IPS DF 6.9 (cell line): ENCODE results near the gene TERT.

Experiments used
- DNase-seq: peaks from one replicate; pipeline ENCODE4 v3.0.0-alpha.2; 2013; ENCODE audit warnings: low read depth, low spot score
- H3K27ac ChIP-seq: one replicate; pipeline ENCODE4 v1.5.1; 2013; ENCODE audit warnings: low read length, control low read depth
- H3K27me3 ChIP-seq: 2 replicates; pipeline ENCODE4 v1.6.1; 2013; ENCODE audit warnings: mild to moderate bottlenecking, low read length; ENCODE audit not compliant: control insufficient read depth, insufficient read depth
- H3K36me3 ChIP-seq: 2 replicates; pipeline ENCODE4 v1.6.1; 2013; ENCODE audit warnings: low read length; ENCODE audit not compliant: control insufficient read depth, insufficient read depth
- H3K4me1 ChIP-seq: 2 replicates; pipeline ENCODE4 v1.6.1; 2013; ENCODE audit warnings: low read length; ENCODE audit not compliant: control insufficient read depth, insufficient read depth
- H3K4me3 ChIP-seq: 2 replicates; pipeline ENCODE4 v1.5.1; 2013; ENCODE audit warnings: mild to moderate bottlenecking, low read length
- H3K9me3 ChIP-seq: 2 replicates; pipeline ENCODE4 v1.6.1; 2013; ENCODE audit warnings: low read length, inconsistent platforms; ENCODE audit not compliant: control insufficient read depth, insufficient read depth
- WGBS: extraction: QIAGEN DNeasy Blood & Tissue Kit; methylation state at CpG from one replicate; pipeline ENCODE4 v1.1.7; 2013; ENCODE audit warnings: mixed read lengths, missing lambda C conversion rate; ENCODE audit not compliant: insufficient read length, insufficient coverage; 5-methylcytosine and 5-hydroxymethylcytosine counted together

Gene TERT

GRCh38 chr5:1316588-1317340 lies 21.9 kb upstream of the TERT start:
- no peak overlapping the region for H3K27ac ChIP-seq
- H3K4me1 ChIP-seq: peaks cover 7% of the 10 kb centered on the region; the same call in 1 of the 2 replicates
- no peaks in the 10 kb centered on the region for H3K9me3 ChIP-seq
- H3K36me3 ChIP-seq: peaks cover 28% of the 10 kb centered on the region
- H3K4me3 ChIP-seq: no peak overlapping the region
- H3K27me3 ChIP-seq: no peaks in the 10 kb centered on the region
- no CpG with 5 or more reads among the region's 17 CpGs for WGBS
- no peak for DNase-seq

- H3K36me3 ChIP-seq: peaks cover 26% of the 10 kb centered on the region
- H3K4me1 ChIP-seq: peaks cover 7% of the 10 kb centered on the region; the same call in 1 of the 2 replicates
- WGBS: no CpG with 5 or more reads among the region's 33 CpGs
- DNase-seq: peak; percentile 48
- H3K4me3 ChIP-seq: no peak overlapping the region
- no peaks in the 10 kb centered on the region for H3K9me3 ChIP-seq
- no peak overlapping the region for H3K27ac ChIP-seq
- no peaks in the 10 kb centered on the region for H3K27me3 ChIP-seq
Measured at GRCh38 chr5:1315709-1316587, 21.1 kb upstream of the TERT start.

- H3K9me3 ChIP-seq: no peaks in the 10 kb centered on the region
- H3K36me3 ChIP-seq: peaks cover 20% of the 10 kb centered on the region
- no CpG with 5 or more reads among the region's 13 CpGs for WGBS
- no peaks in the 10 kb centered on the region for H3K27me3 ChIP-seq
- H3K4me1 ChIP-seq: peaks cover 7% of the 10 kb centered on the region; the same call in 1 of the 2 replicates
- H3K4me3 ChIP-seq: no peak overlapping the region
- DNase-seq: no peak
- no peak overlapping the region for H3K27ac ChIP-seq
Measured at GRCh38 chr5:1315018-1315708, 20.3 kb upstream of the TERT start.

GRCh38 chr5:1314564-1314982 lies 19.7 kb upstream of the TERT start:
- no peaks in the 10 kb centered on the region for H3K27me3 ChIP-seq
- no peak for DNase-seq
- H3K27ac ChIP-seq: no peak overlapping the region
- H3K36me3 ChIP-seq: peaks cover 16% of the 10 kb centered on the region
- no CpG with 5 or more reads among the region's 13 CpGs for WGBS
- H3K9me3 ChIP-seq: no peaks in the 10 kb centered on the region
- H3K4me3 ChIP-seq: no peak overlapping the region
- peaks cover 7% of the 10 kb centered on the region; the same call in 1 of the 2 replicates for H3K4me1 ChIP-seq

GRCh38 chr5:1312993-1313833 lies 18.3 kb upstream of the TERT start:
- no peak overlapping the region for H3K4me3 ChIP-seq
- peaks cover 4% of the 10 kb centered on the region; the same call in 1 of the 2 replicates for H3K36me3 ChIP-seq
- no peak overlapping the region for H3K27ac ChIP-seq
- H3K27me3 ChIP-seq: no peaks in the 10 kb centered on the region
- no CpG with 5 or more reads among the region's 25 CpGs for WGBS
- no peaks in the 10 kb centered on the region for H3K9me3 ChIP-seq
- peaks cover 7% of the 10 kb centered on the region; the same call in 1 of the 2 replicates for H3K4me1 ChIP-seq
- no peak for DNase-seq

GRCh38 chr5:1312206-1312605 lies 17.3 kb upstream of the TERT start:
- Histone ChIP-seq H3K27me3 (no peaks in the 10 kb centered on the region), H3K36me3 (no peaks in the 10 kb centered on the region), H3K9me3 (no peaks in the 10 kb centered on the region), H3K4me3 (no peak overlapping the region), H3K4me1 (peaks cover 7% of the 10 kb centered on the region; the same call in 1 of the 2 replicates), H3K27ac (no peak overlapping the region)
- DNase-seq: no peak
- no CpG with 5 or more reads among the region's 7 CpGs for WGBS

- no peak overlapping the region for H3K27ac ChIP-seq
- H3K27me3 ChIP-seq: no peaks in the 10 kb centered on the region
- H3K36me3 ChIP-seq: no peaks in the 10 kb centered on the region
- no peak overlapping the region for H3K4me3 ChIP-seq
- no peak for DNase-seq
- no CpG with 5 or more reads among the region's 15 CpGs for WGBS
- H3K9me3 ChIP-seq: no peaks in the 10 kb centered on the region
- peaks cover 6% of the 10 kb centered on the region; the same call in 1 of the 2 replicates for H3K4me1 ChIP-seq
Measured at GRCh38 chr5:1311439-1312055, 16.7 kb upstream of the TERT start.

GRCh38 chr5:1310118-1310517 lies 15.2 kb upstream of the TERT start:
- Histone ChIP-seq H3K27ac (no peak overlapping the region), H3K27me3 (no peaks in the 10 kb centered on the region), H3K9me3 (no peaks in the 10 kb centered on the region), H3K4me3 (no peak overlapping the region), H3K4me1 (0 out of 2 replicates have a peak, but pooled peaks cover 2% of the 10 kb centered on the region), H3K36me3 (no peaks in the 10 kb centered on the region)
- DNase-seq: no peak
- no CpG with 5 or more reads among the region's 7 CpGs for WGBS

GRCh38 chr5:1304033-1304432 lies 9.2 kb upstream of the TERT start:
- no peak overlapping the region for H3K4me3 ChIP-seq
- no CpG with 5 or more reads among the region's 2 CpGs for WGBS
- no peaks in the 10 kb centered on the region for H3K36me3 ChIP-seq
- H3K27ac ChIP-seq: no peak overlapping the region
- no peaks in the 10 kb centered on the region for H3K4me1 ChIP-seq
- H3K9me3 ChIP-seq: no peaks in the 10 kb centered on the region
- H3K27me3 ChIP-seq: no peaks in the 10 kb centered on the region
- no peak for DNase-seq
